H9 (cell line): ENCODE measurements around the gene SNX18. TPM values are rescaled to one million over a fixed set of nuclear protein-coding genes. Genes with fewer than 3 reads are reported as not detected.

Source experiments
- DNase-seq: peaks from one replicate; pipeline ENCODE4 v3.0.0-alpha.2; 2017
- H2AFZ ChIP-seq: one replicate; pipeline ENCODE4 v1.6.1; 2013; ENCODE audit warnings: mild to moderate bottlenecking, low read length, control low read depth, moderate library complexity
- H2AK5ac ChIP-seq: 2 replicates; pipeline ENCODE4 v1.6.1; 2013; ENCODE audit warnings: low read length, control low read depth, mixed read lengths; ENCODE audit not compliant: insufficient read length
- H2BK120ac ChIP-seq: one replicate; pipeline ENCODE4 v1.6.1; 2013; ENCODE audit warnings: low read depth, mild to moderate bottlenecking, low read length, control low read depth, inconsistent platforms; ENCODE audit not compliant: poor library complexity, severe bottlenecking
- H2BK12ac ChIP-seq: 2 replicates; pipeline ENCODE4 v1.6.1; 2013; ENCODE audit warnings: low read length, control low read depth, mixed read lengths, low read depth; ENCODE audit not compliant: insufficient read length
- H2BK15ac ChIP-seq: 2 replicates; pipeline ENCODE4 v1.6.1; 2013; ENCODE audit warnings: low read depth, low read length, control low read depth
- H2BK20ac ChIP-seq: one replicate; pipeline ENCODE4 v1.6.1; 2013; ENCODE audit warnings: low read depth, mild to moderate bottlenecking, low read length, control low read depth, inconsistent platforms; ENCODE audit not compliant: poor library complexity, severe bottlenecking
- H2BK5ac ChIP-seq: 2 replicates; pipeline ENCODE4 v1.6.1; 2013; ENCODE audit warnings: low read length, control low read depth, mixed read lengths; ENCODE audit not compliant: insufficient read length
- H3K14ac ChIP-seq: 2 replicates; pipeline ENCODE4 v1.6.1; 2013; ENCODE audit warnings: low read length, control low read depth; ENCODE audit not compliant: insufficient read depth
- H3K18ac ChIP-seq: 2 replicates; pipeline ENCODE4 v1.6.1; 2013; ENCODE audit warnings: low read depth, mild to moderate bottlenecking, mixed read lengths, low read length, control low read depth; ENCODE audit not compliant: insufficient read length
- H3K23ac ChIP-seq: 2 replicates; pipeline ENCODE4 v1.6.1; 2013; ENCODE audit warnings: low read length, control low read depth, mixed read lengths, low read depth; ENCODE audit not compliant: insufficient read length
- H3K23me2 ChIP-seq: 2 replicates; pipeline ENCODE4 v1.6.1; 2013; ENCODE audit warnings: low read depth, mild to moderate bottlenecking, mixed read lengths, low read length, control low read depth; ENCODE audit not compliant: insufficient read length, poor library complexity, severe bottlenecking
- H3K27ac ChIP-seq: 2 replicates; pipeline ENCODE4 v1.5.1; 2013; ENCODE audit warnings: low read length, control low read depth, mixed read lengths, low read depth; ENCODE audit not compliant: insufficient read length
- H3K27me3 ChIP-seq: 2 replicates; pipeline ENCODE4 v1.6.1; 2013; ENCODE audit warnings: low read length, control low read depth, inconsistent platforms; ENCODE audit not compliant: insufficient read depth
- H3K4ac ChIP-seq: 2 replicates; pipeline ENCODE4 v1.6.1; 2013; ENCODE audit warnings: low read depth, mild to moderate bottlenecking, control low read depth, inconsistent platforms, low read length, moderate library complexity
- H3K4me1 ChIP-seq: 2 replicates; pipeline ENCODE4 v1.6.1; 2013; ENCODE audit warnings: low read length, control low read depth, inconsistent platforms; ENCODE audit not compliant: insufficient read depth
- H3K4me2 ChIP-seq: 2 replicates; pipeline ENCODE4 v1.6.1; 2013; ENCODE audit warnings: low read length, control low read depth, mixed read lengths; ENCODE audit not compliant: insufficient read length, insufficient read depth
- H3K56ac ChIP-seq: 2 replicates; pipeline ENCODE4 v1.6.1; 2013; ENCODE audit warnings: low read depth, mild to moderate bottlenecking, mixed read lengths, low read length, control low read depth; ENCODE audit not compliant: insufficient read length
- H3K79me1 ChIP-seq: 2 replicates; pipeline ENCODE4 v1.6.1; 2013; ENCODE audit warnings: low read depth, mild to moderate bottlenecking, moderate library complexity, low read length, control low read depth, inconsistent platforms; ENCODE audit not compliant: insufficient read depth, poor library complexity, severe bottlenecking
- H3K79me2 ChIP-seq: 2 replicates; pipeline ENCODE4 v1.6.1; 2013; ENCODE audit warnings: low read length, control low read depth, inconsistent platforms; ENCODE audit not compliant: insufficient read depth
- H3K9ac ChIP-seq: 2 replicates; pipeline ENCODE4 v1.6.1; 2013; ENCODE audit warnings: low read length, control low read depth, mixed read lengths; ENCODE audit not compliant: insufficient read length; ENCODE audit errors: extremely low read depth
- H3K9me3 ChIP-seq: one replicate; pipeline ENCODE4 v1.6.1; 2013; ENCODE audit warnings: low read depth, low read length, inconsistent platforms; ENCODE audit not compliant: control insufficient read depth
- H3T11ph ChIP-seq: one replicate; pipeline ENCODE4 v1.6.1; 2013; ENCODE audit warnings: mild to moderate bottlenecking, low read length, control low read depth, inconsistent platforms
- H4K20me1 ChIP-seq: one replicate; pipeline ENCODE4 v1.6.1; 2013; ENCODE audit not compliant: control insufficient read depth, insufficient read length, insufficient read depth
- H4K5ac ChIP-seq: 2 replicates; pipeline ENCODE4 v1.6.1; 2013; ENCODE audit warnings: low read depth, mild to moderate bottlenecking, mixed read lengths, low read length, control low read depth; ENCODE audit not compliant: insufficient read length
- H4K8ac ChIP-seq: replicated peaks from 2 replicates; pipeline ENCODE4 v1.6.1; 2013; ENCODE audit warnings: low read length, control low read depth, mixed read lengths, low read depth; ENCODE audit not compliant: insufficient read length
- H4K91ac ChIP-seq: 2 replicates; pipeline ENCODE4 v1.6.1; 2013; ENCODE audit warnings: low read depth, mild to moderate bottlenecking, moderate library complexity, mixed read lengths, low read length, control low read depth; ENCODE audit not compliant: insufficient read length
- H3K27ac Mint-ChIP-seq, 3 experiments: 2 replicates in 2 of 3; 3 replicates in 1 of 3; pipeline ENCODE4 v1.8.0; 2020 to 2021; ENCODE audit warnings: mixed read lengths in 3 of 3, mild to moderate bottlenecking in 1 of 3, moderate library complexity in 1 of 3
- H3K27me3 Mint-ChIP-seq: 2 replicates; pipeline ENCODE4 v1.8.0; 2021; ENCODE audit warnings: low read depth, mild to moderate bottlenecking, moderate library complexity, mixed read lengths
- H3K36me3 Mint-ChIP-seq, 3 experiments: 2 replicates in 2 of 3; 3 replicates in 1 of 3; pipeline ENCODE4 v1.8.0; 2020 to 2021; ENCODE audit warnings: low read depth in 3 of 3, mixed read lengths in 3 of 3; ENCODE audit not compliant: insufficient read depth in 1 of 3
- H3K4me1 Mint-ChIP-seq, 2 experiments: 2 replicates each; pipeline ENCODE4 v1.8.0; 2020; ENCODE audit warnings: mixed read lengths in 2 of 2
- H3K4me3 Mint-ChIP-seq, 2 experiments: 2 replicates in 1 of 2; 3 replicates in 1 of 2; pipeline ENCODE4 v1.8.0; 2020 to 2021; ENCODE audit warnings: mild to moderate bottlenecking in 2 of 2, mixed read lengths in 2 of 2, moderate library complexity in 1 of 2
- H3K9me3 Mint-ChIP-seq, 2 experiments: 2 replicates in 1 of 2; 3 replicates in 1 of 2; pipeline ENCODE4 v1.8.0; 2020; ENCODE audit warnings: mild to moderate bottlenecking in 2 of 2, mixed read lengths in 2 of 2, moderate library complexity in 1 of 2
- WGBS: extraction: QIAGEN DNeasy Blood & Tissue Kit; methylation state at CpG from one replicate; pipeline ENCODE4 v1.1.7; 2013; ENCODE audit warnings: missing lambda C conversion rate, low lambda C conversion rate, mixed read lengths; ENCODE audit not compliant: insufficient read length; ENCODE audit errors: extremely low coverage; 5-methylcytosine and 5-hydroxymethylcytosine counted together
- total RNA-seq: library from RNA; stranded (reverse); gene quantifications from 2 replicates; pipeline ENCODE4 v1.2.1, GENCODE V29; 2021
- TF ChIP-seq, protein P1 (sequence below): fragments of 200-600 bp; sonication (generic); conservative IDR thresholded peaks from 3 replicates; pipeline ENCODE4 v1.8.0; 2021; ENCODE audit warnings: antibody characterized with exemption, mild to moderate bottlenecking

Gene SNX18
- total RNA-seq, 1 experiment from 2014 or later, result 17.2 TPM

DNA sequence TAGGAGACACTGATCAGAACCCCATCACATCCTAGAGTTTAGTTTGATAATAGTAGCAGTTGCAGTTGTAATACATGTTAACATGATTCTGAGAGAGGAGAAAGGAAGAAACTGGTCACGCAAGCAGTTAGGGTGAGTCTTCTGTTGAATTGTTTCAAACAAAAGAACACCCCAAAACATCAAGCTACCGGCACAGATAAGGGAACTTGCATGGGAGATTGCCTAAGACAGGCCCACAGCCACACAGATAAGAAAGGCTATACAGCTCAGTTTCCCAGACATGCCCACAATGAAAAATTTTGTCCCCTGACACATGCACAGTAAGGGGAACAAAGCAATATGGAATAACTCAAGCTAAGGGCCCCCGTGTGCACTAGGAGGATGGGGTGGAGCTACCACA is 46.2 kb upstream of the SNX18 start:
- no peaks in the 10 kb centered on the region for H3K27me3 Mint-ChIP-seq
- Histone ChIP-seq H4K8ac (no peak overlapping the region), H2AFZ (no peak overlapping the region), H3K79me1 (no peaks in the 10 kb centered on the region), H2BK20ac (no peak overlapping the region), H3K14ac (no peak overlapping the region), H3K9me3 (no peaks in the 10 kb centered on the region), H2BK5ac (no peak overlapping the region), H4K5ac (no peak overlapping the region), H3K27ac (no peak overlapping the region), H2BK120ac (no peak overlapping the region), H3K23me2 (no peaks in the 10 kb centered on the region), H2BK12ac (no peak overlapping the region), H3K4me1 (no peaks in the 10 kb centered on the region), H2AK5ac (no peak overlapping the region), H3T11ph (no peak overlapping the region), H3K79me2 (no peaks in the 10 kb centered on the region; the same call in 1 of the 2 replicates), H4K20me1 (no peaks in the 10 kb centered on the region), H3K4ac (no peak overlapping the region), H3K23ac (no peak overlapping the region), H3K56ac (no peak overlapping the region), H3K4me2 (no peak overlapping the region), H4K91ac (no peak overlapping the region), H3K27me3 (no peaks in the 10 kb centered on the region; the same call in 1 of the 2 replicates), H3K18ac (no peak overlapping the region), H3K9ac (no peak overlapping the region), H2BK15ac (no peak overlapping the region)
- TF ChIP-seq, protein P1, sequence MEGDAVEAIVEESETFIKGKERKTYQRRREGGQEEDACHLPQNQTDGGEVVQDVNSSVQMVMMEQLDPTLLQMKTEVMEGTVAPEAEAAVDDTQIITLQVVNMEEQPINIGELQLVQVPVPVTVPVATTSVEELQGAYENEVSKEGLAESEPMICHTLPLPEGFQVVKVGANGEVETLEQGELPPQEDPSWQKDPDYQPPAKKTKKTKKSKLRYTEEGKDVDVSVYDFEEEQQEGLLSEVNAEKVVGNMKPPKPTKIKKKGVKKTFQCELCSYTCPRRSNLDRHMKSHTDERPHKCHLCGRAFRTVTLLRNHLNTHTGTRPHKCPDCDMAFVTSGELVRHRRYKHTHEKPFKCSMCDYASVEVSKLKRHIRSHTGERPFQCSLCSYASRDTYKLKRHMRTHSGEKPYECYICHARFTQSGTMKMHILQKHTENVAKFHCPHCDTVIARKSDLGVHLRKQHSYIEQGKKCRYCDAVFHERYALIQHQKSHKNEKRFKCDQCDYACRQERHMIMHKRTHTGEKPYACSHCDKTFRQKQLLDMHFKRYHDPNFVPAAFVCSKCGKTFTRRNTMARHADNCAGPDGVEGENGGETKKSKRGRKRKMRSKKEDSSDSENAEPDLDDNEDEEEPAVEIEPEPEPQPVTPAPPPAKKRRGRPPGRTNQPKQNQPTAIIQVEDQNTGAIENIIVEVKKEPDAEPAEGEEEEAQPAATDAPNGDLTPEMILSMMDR, result no peak
- H3K36me3 Mint-ChIP-seq, result no peaks in the 10 kb centered on the region
- H3K4me1 Mint-ChIP-seq, result no peaks in the 10 kb centered on the region
- no peak overlapping the region for H3K27ac Mint-ChIP-seq
- DNase-seq, result no peak
- WGBS, result no CpG with 5 or more reads among the region's 3 CpGs
- H3K9me3 Mint-ChIP-seq, result no peaks in the 10 kb centered on the region
- H3K4me3 Mint-ChIP-seq, result no peak overlapping the region
